HCT116 (cell line): ENCODE results near the gene MLKL. TPM values are rescaled to one million over a fixed set of nuclear protein-coding genes. Genes with fewer than 3 reads are reported as not detected.

Source experiments
- ATAC-seq: fragments of 200-7000 bp; cut with Tn5 transposase; 2 replicates; pipeline ENCODE4 v1.9.1; 2020; ENCODE audit warnings: mild to moderate bottlenecking, moderate library complexity
- BruUV-seq: library from RNA; stranded (reverse); fragments of 400-500 nt; replicated peaks from 2 replicates; lab custom pipeline; 2021; lab: Mats Ljungman, UMichigan
- CTCF ChIA-PET: fragments of 300-600 bp; sonication (Branson Sonifier 250); formaldehyde crosslinking; loops from one replicate; lab custom pipeline; 2021; ENCODE audit warnings: antibody characterized with exemption; lab: Charles Lee
- POLR2A ChIA-PET: fragments of 300-600, 350-600 bp; sonication (Branson Sonifier 250); formaldehyde crosslinking; loops from one replicate; lab custom pipeline; 2021; ENCODE audit warnings: antibody characterized with exemption; lab: Charles Lee
- RAD21 ChIA-PET, 2 experiments: fragments of 300-600 bp; sonication (Branson Sonifier 250); formaldehyde crosslinking; loops; one replicate each; lab custom pipeline; 2023; ENCODE audit warnings: low total read pairs in 2 of 2; ENCODE audit not compliant: uncharacterized antibody in 2 of 2, unreplicated experiment in 2 of 2, low non-redundant PET in 1 of 2; lab: Charles Lee
- DNase-seq: peaks from one replicate; pipeline ENCODE4 v3.0.0-alpha.2; 2010; ENCODE audit warnings: low read depth, low spot score
- H2AFZ ChIP-seq: fragments of 200-600 bp; shearing (Covaris generic), sonication (generic); 2 replicates; pipeline ENCODE4 v1.6.1; 2017; ENCODE audit warnings: low read depth, mixed run types, mixed read lengths, antibody characterized with exemption, low read length; ENCODE audit not compliant: poor library complexity, severe bottlenecking
- H3K27ac ChIP-seq: 2 replicates; pipeline ENCODE4 v1.5.1; 2012; ENCODE audit warnings: low read depth, low read length
- H3K27me3 ChIP-seq: fragments of 200-600 bp; sonication (generic); 2 replicates; pipeline ENCODE4 v1.6.1; 2016; ENCODE audit warnings: mixed run types, low read length, mixed read lengths; ENCODE audit not compliant: insufficient read depth
- H3K36me3 ChIP-seq, 2 experiments: fragments of 200-500 bp in 1 of 2; fragments of 200-600 bp in 1 of 2; sonication (Bioruptor generic) in 1 of 2; sonication (generic) in 1 of 2; 2 replicates each; pipeline versions ENCODE4 v1.5.1 to v1.6.1; 2014 to 2016; ENCODE audit warnings: low read length in 2 of 2, inconsistent platforms in 1 of 2, mixed read lengths in 1 of 2, mixed run types in 1 of 2; ENCODE audit not compliant: insufficient read depth in 2 of 2, control insufficient read depth in 1 of 2
- H3K4me1 ChIP-seq, 2 experiments: fragments of 200-600 bp in 1 of 2; sonication (generic) in 1 of 2; 2 replicates each; pipeline versions ENCODE4 v1.5.1 to v1.6.1; 2012 to 2017; ENCODE audit warnings: low read length in 2 of 2, inconsistent platforms in 1 of 2, mild to moderate bottlenecking in 1 of 2, mixed read lengths in 1 of 2, mixed run types in 1 of 2, moderate library complexity in 1 of 2; ENCODE audit not compliant: insufficient read depth in 2 of 2, control insufficient read depth in 1 of 2
- H3K4me2 ChIP-seq: fragments of 200-600 bp; sonication (generic); 2 replicates; pipeline ENCODE4 v1.6.1; 2017; ENCODE audit warnings: mixed run types, low read length, mixed read lengths
- H3K4me3 ChIP-seq, 2 experiments: fragments of 200-600 bp in 1 of 2; sonication (generic) in 1 of 2; replicated peaks in 1 of 2; 2 replicates each; pipeline ENCODE4 v1.5.1; 2011 to 2016; ENCODE audit warnings: low read length in 2 of 2, control low read depth in 1 of 2, low read depth in 1 of 2, mild to moderate bottlenecking in 1 of 2, mixed read lengths in 1 of 2, mixed run types in 1 of 2
- H3K79me2 ChIP-seq: fragments of 200-600 bp; sonication (generic); 2 replicates; pipeline ENCODE4 v1.6.1; 2017; ENCODE audit warnings: mild to moderate bottlenecking, mixed run types, low read length, moderate library complexity, mixed read lengths; ENCODE audit not compliant: insufficient read depth
- H3K9ac ChIP-seq: fragments of 200-600 bp; sonication (generic); 2 replicates; pipeline ENCODE4 v1.6.1; 2016; ENCODE audit warnings: low read length, mixed read lengths
- H3K9me2 ChIP-seq: fragments of 200-600 bp; sonication (generic), shearing (Covaris generic); 2 replicates; pipeline ENCODE4 v1.6.1; 2017; ENCODE audit warnings: mixed run types, mild to moderate bottlenecking, moderate library complexity; ENCODE audit not compliant: insufficient read depth
- H3K9me3 ChIP-seq, 2 experiments: fragments of 200-500 bp in 1 of 2; fragments of 200-600 bp in 1 of 2; sonication (Bioruptor generic) in 1 of 2; sonication (generic) in 1 of 2; 2 replicates each; pipeline ENCODE4 v1.6.1; 2014 to 2017; ENCODE audit warnings: low read length in 2 of 2, mixed read lengths in 2 of 2, inconsistent platforms in 1 of 2, low read depth in 1 of 2, mild to moderate bottlenecking in 1 of 2, mixed run types in 1 of 2, moderate library complexity in 1 of 2; ENCODE audit not compliant: control insufficient read depth in 1 of 2, insufficient read depth in 1 of 2
- H4K20me1 ChIP-seq: fragments of 200-600 bp; sonication (generic), shearing (Covaris generic); 2 replicates; pipeline ENCODE4 v1.6.1; 2017; ENCODE audit warnings: mixed run types, mild to moderate bottlenecking, moderate library complexity; ENCODE audit not compliant: insufficient read depth
- CBX3 ChIP-seq: IDR thresholded peaks from 2 replicates; pipeline ENCODE4 v1.6.1; 2012; ENCODE audit warnings: low read depth
- ELF1 ChIP-seq: IDR thresholded peaks from 2 replicates; pipeline ENCODE4 v1.6.1; 2012; ENCODE audit warnings: low read depth, borderline replicate concordance
- EZH2 ChIP-seq: fragments of 200-600 bp; sonication (generic); IDR thresholded peaks from 2 replicates; pipeline ENCODE4 v1.6.1; 2017; ENCODE audit warnings: antibody characterized with exemption, mixed run types
- FOSL1 ChIP-seq: IDR thresholded peaks from 2 replicates; pipeline ENCODE4 v1.6.1; 2012; ENCODE audit warnings: low read depth
- POLR2AphosphoS5 ChIP-seq: IDR thresholded peaks from 2 replicates; pipeline ENCODE4 v1.6.1; 2011; ENCODE audit warnings: mild to moderate bottlenecking, low read depth, low read length, moderate library complexity
- RAD21 ChIP-seq: IDR thresholded peaks from 2 replicates; pipeline ENCODE4 v1.6.1; 2012; ENCODE audit warnings: low read depth, mild to moderate bottlenecking
- SRF ChIP-seq: IDR thresholded peaks from 2 replicates; pipeline ENCODE4 v1.6.1; 2012; ENCODE audit warnings: low read depth
- TCF7L2 ChIP-seq: IDR thresholded peaks from 2 replicates; pipeline ENCODE4 v1.7.0; 2011; ENCODE audit warnings: borderline replicate concordance, inconsistent platforms; ENCODE audit not compliant: insufficient read depth, insufficient read length; ENCODE audit errors: extremely low read depth
- ZFX ChIP-seq: fragments of 450-650 bp; IDR thresholded peaks from 2 replicates; pipeline ENCODE4 v1.6.1; 2017
- ZNF274 ChIP-seq: fragments of 200-500 bp; sonication (Bioruptor generic); IDR thresholded peaks from 2 replicates; pipeline ENCODE4 v1.6.1; 2014; ENCODE audit warnings: mild to moderate bottlenecking, low read depth, low read length, inconsistent platforms
- intact Hi-C: fragments of 100-400 bp; cut with micrococcal nuclease; formaldehyde crosslinking; loops from 2 replicates; pipeline ENCODE4 v1.10.0; 2022
- total RNA-seq: library from RNA; stranded (reverse); gene quantifications from one replicate; pipeline ENCODE4 v1.2.1, GENCODE V29; 2021; ENCODE audit not compliant: unreplicated experiment
- TF ChIP-seq, protein P1 (sequence below): IDR thresholded peaks from 2 replicates; pipeline ENCODE4 v1.6.1; 2012

Gene MLKL
- total RNA-seq, 1 experiment from 2014 or later, result 8.3 TPM

DNA sequence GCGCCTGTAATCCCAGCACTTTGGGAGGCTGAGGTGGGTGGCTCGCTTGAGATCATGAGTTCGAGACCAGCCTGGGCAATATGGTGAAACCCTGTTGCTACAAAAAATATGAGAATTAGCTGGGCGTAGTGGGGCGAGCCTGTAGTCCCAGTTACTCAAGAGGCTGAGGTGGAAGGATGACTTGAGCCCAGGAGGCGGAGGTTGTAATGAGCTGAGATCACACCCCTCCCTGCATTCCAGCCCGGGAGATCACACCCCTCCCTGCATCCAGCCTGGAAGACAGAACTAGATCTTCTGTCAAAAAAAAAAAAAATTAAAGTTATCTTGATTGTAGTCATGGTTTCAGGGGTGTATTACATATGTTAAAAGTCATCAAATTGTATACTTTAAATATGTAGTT lies 67.0 kb downstream of the MLKL start:
- CTCF ChIA-PET, result no interaction called here
- POLR2A ChIA-PET, result no interaction called here
- DNase-seq (no peak), ATAC-seq (no peak)
- intact Hi-C loops, result no loop called here
- Histone ChIP-seq H2AFZ (no peak overlapping the region), H3K79me2 (peaks cover 82% of the 10 kb centered on the region), H3K27ac (no peak overlapping the region), H4K20me1 (no peaks in the 10 kb centered on the region), H3K4me3 (no peak overlapping the region), H3K9me3 (no peaks in the 10 kb centered on the region), H3K4me2 (no peak overlapping the region), H3K27me3 (no peaks in the 10 kb centered on the region), H3K36me3 (peaks cover 64 to 76% of the 10 kb centered on the region in 2 experiments), H3K9me2 (no peaks in the 10 kb centered on the region), H3K9ac (no peak overlapping the region), H3K4me1 (no peaks in the 10 kb centered on the region)
- TF ChIP-seq ZFX, result no peak
- TF ChIP-seq FOSL1, result no peak
- no peak for TF ChIP-seq ELF1
- TF ChIP-seq ZNF274, result no peak
- TF ChIP-seq SRF, result no peak
- TF ChIP-seq EZH2, result no peak
- TF ChIP-seq POLR2AphosphoS5, result no peak
- TF ChIP-seq, protein P1, sequence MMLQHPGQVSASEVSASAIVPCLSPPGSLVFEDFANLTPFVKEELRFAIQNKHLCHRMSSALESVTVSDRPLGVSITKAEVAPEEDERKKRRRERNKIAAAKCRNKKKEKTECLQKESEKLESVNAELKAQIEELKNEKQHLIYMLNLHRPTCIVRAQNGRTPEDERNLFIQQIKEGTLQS, result no peak
- no peak for TF ChIP-seq CBX3
- TF ChIP-seq RAD21, result no peak
- TF ChIP-seq TCF7L2, result no peak
- no TSS peak for BruUV-seq
- RAD21 ChIA-PET, result no interaction called here

DNA sequence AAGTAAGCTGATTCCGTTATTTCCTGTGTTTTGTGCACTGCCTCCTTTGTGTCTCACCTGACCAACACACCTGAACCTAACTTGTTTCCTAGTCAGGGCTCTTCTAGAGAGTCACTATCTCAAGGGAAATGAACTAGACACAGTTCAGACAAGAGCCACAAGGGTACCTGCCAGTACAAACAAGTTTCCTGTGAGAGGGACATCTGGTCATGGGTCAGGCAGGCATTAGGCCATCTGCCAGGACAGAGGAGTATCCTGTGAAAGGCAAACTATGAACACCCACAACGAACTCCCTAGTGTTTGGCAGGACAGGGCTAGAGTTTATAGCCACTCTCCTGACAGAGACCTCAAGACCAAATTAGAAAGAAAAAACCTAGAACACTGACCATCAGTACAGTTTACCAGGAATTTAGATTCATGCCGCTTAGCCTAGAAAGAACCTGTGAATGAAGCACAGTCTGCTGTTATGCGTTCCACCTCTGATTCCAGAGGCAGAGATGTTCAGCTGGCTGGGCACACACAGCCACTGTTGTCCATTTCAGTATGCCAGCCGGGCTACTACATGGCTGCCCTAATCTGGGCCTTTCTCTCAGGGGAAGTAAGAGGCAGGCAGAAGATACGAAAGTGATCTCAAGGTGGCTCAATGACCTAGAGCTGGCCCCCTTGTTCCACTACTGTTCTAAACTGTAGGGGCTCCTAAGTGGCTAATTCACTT lies 73.0 kb downstream of the MLKL start:
- DNase-seq, result no peak
- Histone ChIP-seq H3K36me3 (peaks cover 68 to 85% of the 10 kb centered on the region in 2 experiments), H3K4me1 (no peaks in the 10 kb centered on the region), H2AFZ (no peak overlapping the region), H4K20me1 (peaks cover 5% of the 10 kb centered on the region; the same call in 1 of the 2 replicates), H3K27ac (no peak overlapping the region), H3K9ac (no peak overlapping the region), H3K27me3 (no peaks in the 10 kb centered on the region), H3K4me3 (no peak overlapping the region), H3K4me2 (no peak overlapping the region), H3K9me3 (no peaks in the 10 kb centered on the region), H3K9me2 (no peaks in the 10 kb centered on the region), H3K79me2 (peaks cover 71% of the 10 kb centered on the region)
- intact Hi-C loops, result no loop called here
- no TSS peak for BruUV-seq
- no peak for ATAC-seq
- RAD21 ChIA-PET, result no interaction called here
- POLR2A ChIA-PET, result interaction anchor here (0.6 kb wide), 1 partner anchor 67 kb away, joined by 4 read pairs; no protein-coding TSS in a partner anchor
- no peak for TF ChIP-seq ELF1
- no peak for TF ChIP-seq FOSL1
- no peak for TF ChIP-seq SRF
- CTCF ChIA-PET, result no interaction called here
